IPS-NIHi11 (cell line): Measurements from ENCODE around the gene CLPSL2.

Experiments
- DNase-seq: peaks from one replicate; pipeline ENCODE4 v3.0.0; 2012; ENCODE audit warnings: mixed read lengths, low spot score

Gene CLPSL2

GRCh38 chr6:35746516-35746915, 29.9 kb upstream of the CLPSL2 start:
- DNase-seq, result no peak

GRCh38 chr6:35747877-35748276, 28.5 kb upstream of the CLPSL2 start:
- no peak for DNase-seq

- DNase-seq, result no peak
Observed at GRCh38 chr6:35750557-35750956, 25.8 kb upstream of the CLPSL2 start.

DNA sequence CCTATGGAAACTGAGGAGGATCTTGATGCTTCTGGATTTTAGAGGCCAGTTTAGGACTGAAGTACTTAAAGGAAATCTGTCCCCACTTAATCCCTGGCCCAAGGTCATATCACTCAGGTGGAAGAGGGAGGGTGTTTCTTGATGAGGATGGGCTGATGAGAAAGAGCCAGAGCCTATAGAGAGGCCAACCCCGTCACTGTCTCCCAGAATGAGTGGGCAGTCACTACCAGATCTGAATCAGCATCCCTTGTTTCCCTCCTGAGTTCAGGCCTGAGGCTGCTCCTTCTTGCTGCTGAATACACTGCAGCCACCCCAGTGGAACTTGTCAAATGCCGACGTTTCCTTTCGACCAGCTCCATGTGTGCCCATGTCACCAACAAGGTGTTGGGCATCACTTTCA, 24.8 kb upstream of the CLPSL2 start:
- no peak for DNase-seq

DNA sequence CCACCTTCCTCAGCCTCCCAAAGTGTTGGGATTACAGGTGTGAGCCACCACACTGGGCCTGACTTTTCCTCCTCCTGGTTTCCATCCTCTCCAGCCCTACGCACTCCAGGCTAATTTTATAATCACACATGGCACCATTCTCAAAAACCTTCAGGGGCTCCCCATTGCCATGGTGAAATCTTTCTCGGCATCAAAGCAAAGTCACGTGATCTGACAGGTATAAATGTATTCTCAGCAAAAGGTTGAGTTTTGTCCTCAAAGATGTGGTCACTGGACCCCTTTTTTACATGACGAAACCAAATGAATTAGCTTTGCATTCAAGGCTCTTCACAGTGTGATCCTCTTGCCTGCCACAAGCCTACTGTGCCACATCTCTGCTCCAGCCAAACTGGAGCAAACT, 24.1 kb upstream of the CLPSL2 start:
- no peak for DNase-seq

DNA sequence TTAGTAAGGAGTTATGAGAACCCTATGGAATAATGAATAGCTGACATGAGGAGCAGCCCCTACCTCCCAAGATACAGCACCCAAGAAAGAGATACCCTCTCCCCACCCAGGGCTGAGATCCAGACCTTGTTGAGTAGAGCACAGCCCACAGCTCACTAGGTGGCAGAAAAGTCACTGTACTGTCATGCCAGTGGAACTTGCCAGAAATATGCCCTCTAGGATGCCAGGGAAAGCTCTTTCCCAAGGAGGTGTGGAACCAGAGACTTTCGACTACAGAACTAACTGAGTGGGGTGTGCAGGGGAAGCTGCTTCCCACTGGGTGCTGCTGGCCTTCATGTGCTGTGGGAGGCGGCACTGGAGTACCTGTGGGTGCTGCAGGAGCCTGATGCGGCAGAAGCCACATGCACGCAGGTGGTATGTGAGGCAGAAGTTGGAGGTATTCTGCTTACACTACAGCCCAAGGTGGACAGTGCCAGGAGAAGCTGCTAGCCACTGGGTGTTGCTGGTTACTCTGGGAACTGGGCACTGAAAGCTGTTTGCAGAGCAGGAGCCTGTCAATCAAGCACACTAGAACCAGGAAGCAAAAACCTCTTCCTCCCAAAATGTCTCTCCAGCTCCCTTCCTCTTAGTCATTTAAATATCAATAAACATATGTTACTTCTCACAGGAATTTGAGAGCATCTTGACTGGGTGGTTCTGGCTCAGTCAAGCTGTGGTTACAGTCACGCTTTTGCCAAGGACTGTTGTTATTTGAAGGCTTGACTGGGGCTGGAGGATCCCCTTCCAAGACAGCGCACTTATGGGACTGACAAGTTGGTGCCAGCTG, 21.7 kb upstream of the CLPSL2 start:
- DNase-seq, result no peak

DNA sequence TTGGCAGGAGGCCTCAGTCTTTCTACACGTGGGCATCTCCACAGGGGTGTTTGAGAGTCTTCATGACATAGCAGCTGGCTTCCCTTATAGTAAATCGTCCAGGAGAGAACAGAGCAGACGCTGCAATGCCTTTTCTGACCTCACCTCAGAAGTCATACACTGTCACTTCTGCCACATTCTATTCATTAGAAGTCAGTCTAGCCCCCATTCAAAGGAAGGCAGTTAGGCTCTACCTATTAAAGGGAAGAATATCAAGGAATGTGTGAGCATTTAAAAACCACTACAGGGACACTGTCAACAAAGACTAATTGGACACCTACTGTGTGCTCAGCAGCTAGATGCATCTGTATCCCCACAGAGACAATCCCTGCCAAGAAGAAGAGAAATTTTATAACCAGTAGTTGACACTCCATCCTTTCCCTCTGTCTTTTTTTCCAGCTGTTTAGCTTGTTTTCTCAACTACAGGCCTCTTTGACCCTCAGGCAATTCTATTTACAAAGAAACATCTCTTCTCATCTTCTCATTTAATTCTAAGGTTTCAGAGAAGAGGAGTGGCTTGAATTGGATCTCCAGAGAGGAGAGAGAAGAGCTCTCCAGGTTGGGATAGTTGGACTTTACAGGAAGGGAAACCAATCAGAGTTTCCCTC, 21.0 kb upstream of the CLPSL2 start:
- DNase-seq, result no peak

DNA sequence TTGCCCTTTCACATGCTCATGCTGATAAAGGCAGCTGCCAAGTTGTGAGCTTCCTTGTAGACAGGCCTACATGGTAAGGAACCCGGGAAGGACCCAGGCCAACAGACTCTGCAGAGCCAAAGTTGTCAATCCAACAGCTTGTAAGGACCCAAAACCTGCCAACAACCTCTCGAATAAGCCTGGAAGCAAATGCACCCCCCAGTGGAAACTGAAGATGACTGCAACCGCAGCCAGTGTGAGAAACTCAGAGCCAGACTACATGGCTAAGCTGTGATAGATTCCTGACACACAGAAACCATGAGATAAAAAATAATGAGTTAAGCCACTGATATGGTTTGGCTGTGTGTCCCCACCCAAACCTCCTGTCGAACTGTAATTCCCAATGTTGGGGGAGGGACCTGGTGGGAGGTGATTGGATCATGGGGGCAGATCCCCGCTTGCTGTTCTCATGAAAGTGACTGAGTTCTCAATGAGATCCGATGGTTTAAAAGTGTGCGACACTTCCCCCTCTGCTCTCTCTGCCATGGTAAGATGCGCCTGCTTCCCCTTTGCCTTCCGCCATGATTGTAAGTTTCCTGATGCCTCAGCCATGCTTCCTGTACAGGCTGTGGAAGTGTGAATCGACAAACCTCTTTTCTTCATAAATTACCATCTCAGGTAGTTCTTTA, 18.8 kb upstream of the CLPSL2 start:
- peak; percentile 55 for DNase-seq

GRCh38 chr6:35759426-35759825, 17.0 kb upstream of the CLPSL2 start:
- no peak for DNase-seq

DNA sequence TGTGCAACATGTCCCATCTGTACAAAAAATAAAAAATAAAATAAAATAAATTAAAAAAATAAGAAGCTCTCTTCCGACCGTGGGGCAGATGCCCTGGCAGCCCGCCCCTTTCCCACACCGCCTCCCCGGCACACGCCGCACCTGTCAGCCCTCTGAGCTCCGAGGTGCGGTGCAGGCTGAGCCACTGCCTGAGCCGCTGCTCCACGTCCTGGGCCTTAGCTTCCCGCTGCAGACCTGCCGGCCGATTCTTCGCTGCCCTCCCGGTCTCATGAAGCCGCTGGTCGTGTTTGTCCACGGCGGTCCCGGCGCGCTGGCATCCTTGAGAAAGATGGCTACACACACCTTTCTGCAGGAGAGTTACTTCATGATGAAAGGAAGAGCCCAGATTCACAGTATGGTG, 10.7 kb upstream of the CLPSL2 start:
- DNase-seq, result no peak

GRCh38 chr6:35769211-35769610, 7.2 kb upstream of the CLPSL2 start:
- DNase-seq, result no peak

DNA sequence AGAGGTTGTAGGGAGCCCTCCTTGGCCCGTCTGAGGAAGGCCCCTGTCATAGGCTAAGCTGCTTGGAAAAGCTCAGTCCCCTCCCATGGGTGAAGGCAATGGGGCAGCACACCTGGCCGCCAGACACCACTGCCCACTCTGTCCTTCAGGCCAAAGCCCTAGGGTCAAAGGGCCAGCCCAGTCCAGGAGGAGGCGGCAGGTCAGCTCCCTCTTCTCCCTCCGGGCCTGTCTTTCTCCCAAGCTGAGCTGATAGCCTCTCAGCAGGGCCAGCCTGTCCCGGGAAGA, 5.1 kb upstream of the CLPSL2 start:
- no peak for DNase-seq

DNA sequence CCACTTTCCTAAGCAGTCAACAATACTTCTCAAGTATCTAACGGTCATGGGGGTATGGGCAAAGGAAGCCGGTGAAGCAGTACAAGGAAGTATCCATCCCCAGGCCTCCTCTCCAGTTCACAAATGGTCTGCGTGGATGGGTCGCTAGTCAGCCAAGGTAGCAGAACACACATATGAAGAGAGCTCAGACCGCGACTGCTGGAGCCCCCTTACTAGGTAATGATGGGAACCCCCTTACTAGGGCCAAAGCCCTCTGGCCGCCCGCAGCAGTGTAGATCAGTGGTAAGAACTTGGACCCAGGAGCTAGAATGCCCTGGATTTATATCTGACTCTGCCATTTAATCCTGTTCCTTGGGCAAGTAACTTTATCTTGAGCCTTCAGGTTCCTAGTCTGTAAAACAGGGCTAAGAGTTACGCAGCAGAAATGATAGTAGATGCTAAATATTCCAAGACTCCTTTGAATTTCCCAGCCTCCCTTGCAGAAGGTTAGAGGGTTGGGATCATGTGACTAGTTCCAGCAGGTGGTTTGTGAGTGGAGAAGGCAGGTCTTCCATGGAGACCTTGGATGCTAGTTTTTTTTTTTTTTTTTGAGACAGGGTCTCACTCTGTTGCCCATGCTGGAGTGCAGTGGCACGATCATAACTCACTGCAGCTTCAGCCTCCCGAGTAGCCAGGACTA, 2.1 kb upstream of the CLPSL2 start:
- no peak for DNase-seq

GRCh38 chr6:35775031-35775430, 1.4 kb upstream of the CLPSL2 start:
- DNase-seq, result no peak

DNA sequence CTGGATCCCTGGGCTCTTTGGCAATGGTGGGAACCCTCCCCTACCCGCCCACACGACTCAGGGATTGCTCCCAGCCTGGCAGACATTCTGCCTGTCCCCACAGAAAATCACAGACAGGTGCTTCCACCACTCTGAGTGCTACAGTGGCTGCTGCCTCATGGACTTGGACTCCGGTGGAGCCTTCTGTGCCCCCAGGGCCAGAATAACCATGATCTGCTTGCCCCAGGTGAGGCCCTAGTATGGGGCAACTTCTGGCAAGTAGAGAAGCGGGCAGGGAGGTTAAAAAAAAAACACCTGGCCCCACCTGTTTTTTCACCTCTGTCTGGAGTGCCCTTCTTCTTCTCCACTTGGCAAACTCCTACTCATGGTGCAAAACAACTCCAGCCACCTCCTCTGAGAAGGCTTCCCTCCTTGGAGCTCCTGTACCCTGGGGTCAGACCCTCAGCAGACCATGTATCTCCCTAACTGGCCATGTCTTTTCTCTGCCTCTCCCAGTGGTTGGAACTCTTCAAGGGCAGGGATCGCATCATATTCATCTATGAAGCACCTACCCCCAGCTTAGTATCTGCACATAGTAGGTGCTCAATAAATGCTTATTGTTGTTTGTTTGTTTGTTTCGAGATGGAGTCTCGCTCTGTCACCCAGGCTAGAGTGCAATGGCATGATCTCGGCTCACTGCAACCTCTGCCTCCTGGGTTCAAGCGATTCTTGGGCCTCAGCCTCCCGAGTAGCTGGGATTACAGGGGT, 1.1 kb downstream of the CLPSL2 start:
- DNase-seq, result no peak

GRCh38 chr6:35778437-35778836, 2.0 kb downstream of the CLPSL2 start:
- no peak for DNase-seq

- no peak for DNase-seq
Observed at GRCh38 chr6:35780719-35781118, 4.3 kb downstream of the CLPSL2 start, which contains the start of gene CLPSL1. TSS of gene CLPSL1 (plus strand) at chr6:35781019. CDS start at chr6:35781111, 92 bp downstream.

DNA sequence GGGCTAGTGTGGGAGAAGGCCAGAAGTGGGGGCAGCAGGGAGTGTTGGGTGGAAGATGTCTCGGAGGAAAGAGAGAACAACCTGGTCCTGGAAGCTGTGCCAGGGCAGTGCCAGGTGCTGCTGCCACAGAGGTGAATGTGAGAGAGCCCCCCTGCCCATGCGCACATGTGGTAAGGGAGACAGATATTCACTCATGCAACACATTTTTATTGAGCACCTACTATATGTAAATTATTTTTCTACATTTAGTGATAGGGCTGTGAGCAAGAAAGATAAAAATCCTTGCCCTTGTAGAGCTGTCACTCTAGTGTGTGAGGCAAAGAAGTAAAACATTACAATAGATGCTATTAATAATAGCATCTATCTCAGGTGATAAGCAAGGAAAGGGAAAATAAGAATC, 4.9 kb downstream of the CLPSL2 start:
- DNase-seq, result no peak

- no peak for DNase-seq
Observed at GRCh38 chr6:35782424-35782823, 6.0 kb downstream of the CLPSL2 start.

- DNase-seq, result no peak
Observed at GRCh38 chr6:35784200-35784599, 7.8 kb downstream of the CLPSL2 start.

- no peak for DNase-seq
Observed at GRCh38 chr6:35786272-35786671, 9.9 kb downstream of the CLPSL2 start.

GRCh38 chr6:35786810-35787209, 10.4 kb downstream of the CLPSL2 start:
- DNase-seq, result peak; percentile 60
